UCSD-AML1 (cell line): ENCODE measurements around the gene ZNF654.
"Not testable (repeated sequence)": the region's sequence is repeated elsewhere in the genome, so short reads cannot be mapped to it uniquely, and the experiment has no call there.

Experiments
- DNase-seq: peaks from one replicate; lab custom pipeline; 2025; ENCODE audit not compliant: unreplicated experiment; lab: John Stamatoyannopoulos, UW

The ZNF654 gene

GRCh38 chr3:88058581-88059379 lies at the start of gene ZNF654, which contains the start of gene CGGBP1:
TSS of gene ZNF654 (plus strand) at chr3:88059255. CDS start at chr3:88059320, 65 bp downstream.
TSS of gene CGGBP1 (minus strand) at chr3:88059005. CDS start at chr3:88055976, 3,029 bp downstream.
- peak; percentile 99 for DNase-seq

DNA sequence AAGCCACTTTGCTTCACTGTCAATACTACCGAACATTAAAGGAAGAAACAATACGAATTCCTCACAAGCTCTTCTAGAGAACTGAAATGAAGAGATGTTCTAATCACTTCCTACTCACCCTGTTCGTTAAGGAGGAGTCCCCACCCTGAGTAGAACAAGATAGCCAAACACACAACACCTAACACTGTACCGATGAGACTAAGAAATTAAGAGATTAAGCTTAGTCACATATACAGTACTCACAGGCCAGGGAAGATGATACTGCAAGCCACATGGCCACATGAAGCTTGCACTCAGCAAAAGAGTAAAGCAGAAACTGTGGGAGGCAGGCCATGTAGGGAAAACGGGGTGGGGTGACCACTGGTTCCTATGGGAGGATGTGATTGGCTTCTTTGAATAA lies 48.2 kb upstream of the ZNF654 start:
- no peak for DNase-seq

DNA sequence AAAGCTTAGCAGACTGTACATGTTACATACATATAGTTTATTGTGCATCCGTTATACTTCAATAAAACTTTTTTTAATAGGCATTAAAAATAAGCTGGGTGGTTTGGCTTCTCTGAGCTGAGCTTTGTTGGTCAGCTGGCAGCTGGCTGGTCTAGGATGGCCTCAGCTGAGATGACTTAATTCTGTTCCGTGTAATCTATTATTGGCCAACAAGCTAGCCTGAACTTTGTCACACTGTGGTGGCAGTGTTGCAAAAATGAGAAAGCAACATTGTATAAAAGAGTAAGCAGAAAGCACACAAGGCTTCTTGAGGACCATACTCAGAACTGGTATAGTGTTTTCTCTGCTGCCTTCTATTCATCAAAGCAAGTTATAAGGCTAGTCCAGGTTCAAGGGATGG lies 45.5 kb upstream of the ZNF654 start:
- no peak for DNase-seq

GRCh38 chr3:88015656-88016055 lies 43.4 kb upstream of the ZNF654 start:
- not testable (repeated sequence) for DNase-seq

DNA sequence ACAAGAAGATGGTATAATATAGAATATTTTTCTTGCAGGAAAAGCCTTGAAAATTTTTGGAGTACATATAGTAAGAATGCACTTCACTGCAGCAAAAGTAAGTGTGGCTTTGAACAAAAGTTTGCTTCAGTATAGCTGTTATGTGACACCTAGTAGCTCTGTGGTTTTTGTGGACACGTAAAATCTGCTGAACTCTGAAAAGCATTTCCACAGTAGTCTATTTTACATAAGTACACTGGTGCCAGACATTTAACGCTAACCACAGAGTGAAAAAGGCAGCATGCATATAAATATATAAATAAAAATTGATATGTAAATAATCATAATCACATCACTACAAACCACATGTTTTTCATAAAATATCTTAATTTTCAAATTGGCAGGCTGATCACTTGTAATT lies 40.0 kb upstream of the ZNF654 start:
- no peak for DNase-seq

DNA sequence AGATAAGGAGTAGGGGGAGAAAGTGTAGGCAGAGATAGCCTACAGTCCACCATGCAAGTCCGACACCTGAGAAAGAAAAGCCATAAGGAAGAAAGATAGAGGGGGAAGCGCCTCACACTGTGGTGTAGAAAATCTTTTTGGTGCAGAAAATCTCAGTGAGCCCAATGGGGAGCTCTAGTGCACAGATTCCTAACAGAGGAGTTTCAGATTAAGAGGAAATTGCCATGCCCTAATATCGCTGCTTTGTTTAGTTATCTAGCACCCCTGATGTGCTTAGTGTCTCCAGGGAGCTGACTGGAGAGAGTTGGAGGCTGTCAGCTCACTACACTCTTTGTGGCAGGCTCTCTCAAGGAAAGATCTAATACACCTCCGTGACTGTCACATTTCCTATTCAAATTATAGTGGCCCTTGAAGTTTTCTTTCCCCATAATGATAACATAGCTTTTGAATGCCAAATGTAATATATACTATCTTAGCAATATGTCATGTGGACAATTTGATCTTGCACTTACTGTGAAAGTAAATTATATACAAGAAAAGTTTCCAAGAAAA lies 34.0 kb upstream of the ZNF654 start:
- no peak for DNase-seq

GRCh38 chr3:88028876-88029275 lies 30.2 kb upstream of the ZNF654 start:
- no peak for DNase-seq

GRCh38 chr3:88030210-88030609 lies 28.8 kb upstream of the ZNF654 start:
- DNase-seq = no peak

DNA sequence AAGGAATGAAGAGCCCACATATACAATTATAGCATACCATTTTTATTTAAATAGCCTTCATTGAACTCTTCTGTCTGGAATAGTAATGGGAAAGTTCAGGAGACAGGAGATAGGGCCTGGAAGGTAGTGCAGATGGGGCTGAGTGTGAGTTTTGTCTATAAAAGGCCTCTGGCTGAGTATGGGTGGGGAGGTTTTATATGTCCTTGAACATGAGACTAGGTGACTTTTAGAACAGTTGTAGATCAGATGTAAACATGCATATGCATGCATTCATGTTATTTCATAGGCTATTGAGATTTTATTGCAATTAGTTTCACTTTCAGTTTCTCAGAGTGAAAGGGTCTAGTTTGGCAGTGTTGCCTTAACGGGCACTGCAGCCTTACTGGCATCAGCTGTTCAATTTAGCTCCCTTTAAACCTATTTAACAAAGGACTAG lies 27.4 kb upstream of the ZNF654 start:
- peak; percentile 5 for DNase-seq

DNA sequence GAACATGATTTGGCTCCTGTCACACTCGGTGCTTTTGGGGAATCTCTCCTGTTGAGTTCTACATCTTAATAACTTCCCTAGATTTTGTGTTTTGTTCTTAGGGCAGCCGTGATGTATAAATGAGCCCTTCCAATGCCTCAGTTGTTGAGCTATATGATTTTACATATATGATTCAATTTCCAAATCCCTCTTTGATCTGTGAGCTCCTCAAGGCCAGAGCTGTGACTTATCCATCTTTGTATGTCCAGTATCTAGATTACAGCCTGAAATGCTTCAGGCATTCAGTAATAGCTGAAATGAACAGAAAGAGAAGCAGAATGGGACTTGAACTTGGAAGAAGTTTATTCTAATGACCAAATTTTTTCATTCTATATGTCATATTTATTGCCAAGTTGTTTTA lies 26.8 kb upstream of the ZNF654 start:
- no peak for DNase-seq

GRCh38 chr3:88033079-88033478 lies 26.0 kb upstream of the ZNF654 start:
- no peak for DNase-seq

- no peak for DNase-seq
These were observed 25.2 kb upstream of the ZNF654 start for GRCh38 chr3:88033808-88034207.

DNA sequence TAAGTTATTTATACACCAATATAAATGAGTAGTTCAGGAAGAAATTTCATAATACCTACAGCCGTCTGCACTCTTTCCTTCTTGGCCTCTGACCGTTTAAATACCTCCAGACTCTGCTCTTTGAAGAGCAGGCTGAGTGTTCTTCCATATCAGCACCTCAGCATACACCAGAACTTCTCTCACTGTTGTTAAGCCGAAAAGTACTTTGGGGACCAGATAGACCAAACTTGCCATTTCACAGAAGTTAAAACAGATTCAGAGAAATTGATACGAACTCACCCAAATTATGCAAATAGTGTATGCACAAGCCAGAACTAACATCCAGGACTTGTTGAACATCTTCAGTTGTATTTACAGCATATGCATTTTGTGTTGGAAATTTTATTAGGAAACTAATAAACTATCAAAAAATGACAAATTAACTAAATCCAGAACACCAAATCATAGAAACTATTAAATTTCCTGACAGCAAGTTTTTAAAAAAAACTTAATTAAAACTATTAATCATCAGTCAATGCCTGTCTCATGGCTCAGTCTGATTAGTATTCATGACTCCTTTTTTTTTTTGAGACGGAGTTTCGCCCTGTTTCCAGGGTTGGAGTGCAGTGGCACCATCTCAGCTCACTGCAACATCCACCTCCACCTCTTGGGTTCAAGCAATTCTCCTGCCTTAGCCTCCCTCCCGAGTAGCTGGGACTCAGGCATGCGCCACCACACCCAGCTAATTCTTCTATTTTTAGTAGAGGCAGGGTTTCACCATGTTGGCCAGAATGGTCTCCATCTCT lies 24.4 kb upstream of the ZNF654 start:
- DNase-seq = no peak

DNA sequence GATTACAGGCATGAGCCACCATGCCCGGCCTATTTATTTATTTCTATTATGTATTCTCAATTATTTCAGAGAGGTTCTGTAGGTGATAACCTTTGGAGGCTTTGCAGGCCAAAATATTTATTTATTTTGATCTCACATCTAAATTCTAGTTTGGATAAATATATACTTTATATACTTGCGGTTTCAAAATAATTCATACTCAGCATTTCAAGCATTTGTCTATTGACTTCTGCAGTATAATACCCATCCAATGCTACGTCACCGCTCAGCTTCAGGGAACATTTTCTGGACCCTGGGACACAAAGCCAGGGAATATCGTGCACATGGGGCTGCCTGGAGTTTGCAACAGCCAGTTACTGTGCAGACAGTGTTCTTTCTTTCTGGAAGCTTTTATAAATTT lies 22.8 kb upstream of the ZNF654 start:
- DNase-seq = no peak

DNA sequence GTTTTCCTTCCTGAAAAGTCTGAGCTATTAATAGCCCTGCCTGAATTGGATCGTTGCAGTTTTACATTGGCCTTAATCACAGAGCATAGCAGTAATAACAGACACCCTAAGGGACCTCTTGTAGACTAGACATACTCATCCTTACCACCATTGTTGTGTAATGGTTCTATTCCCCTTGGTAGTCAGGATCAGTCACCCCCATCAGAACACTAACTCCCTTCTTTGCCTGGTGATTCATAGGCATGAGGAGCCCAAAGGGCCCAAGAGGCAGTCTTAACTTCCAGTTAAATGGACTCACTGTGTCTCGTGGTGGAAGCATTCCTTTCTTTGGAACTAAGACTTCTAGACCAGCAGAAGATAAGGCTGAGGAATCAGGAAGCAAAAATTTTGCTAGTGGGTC lies 20.5 kb upstream of the ZNF654 start:
- DNase-seq = no peak

GRCh38 chr3:88040529-88040928 lies 18.5 kb upstream of the ZNF654 start:
- no peak for DNase-seq

DNA sequence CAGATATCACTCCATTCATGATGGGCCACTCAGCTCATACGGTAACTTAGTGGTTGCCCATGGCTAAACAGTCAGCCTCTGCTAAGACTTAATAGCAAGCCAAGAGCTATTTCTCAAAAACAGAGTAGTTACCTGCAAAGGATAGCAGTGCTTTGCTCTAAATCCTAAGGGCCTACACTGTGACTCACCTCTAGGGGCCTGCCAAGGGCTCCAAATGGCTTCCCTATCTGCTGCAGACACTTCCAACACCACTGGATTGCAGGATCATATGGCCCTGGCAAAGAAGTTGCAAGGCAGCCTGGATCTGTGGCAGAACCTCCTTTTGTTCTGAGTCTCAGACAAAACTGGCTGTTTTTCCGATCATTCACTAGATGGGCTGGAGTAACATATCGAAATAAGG lies 18.1 kb upstream of the ZNF654 start:
- peak; percentile 6 for DNase-seq

- no peak for DNase-seq
These were observed 14.6 kb upstream of the ZNF654 start for GRCh38 chr3:88044411-88044810.

GRCh38 chr3:88046766-88047165 lies 12.3 kb upstream of the ZNF654 start:
- no peak for DNase-seq

- DNase-seq = no peak
These were observed 1.3 kb upstream of the ZNF654 start for GRCh38 chr3:88057630-88058305.

GRCh38 chr3:88058306-88058580 lies 812 bp upstream of the ZNF654 start:
- DNase-seq = no peak
